HG03280 (cell line): ENCODE measurements around the gene ZNF629.
"Not testable (repeated sequence)": the region's sequence is repeated elsewhere in the genome, so short reads cannot be mapped to it uniquely, and the experiment has no call there.

ENCODE experiments used
- ATAC-seq: cut with Tn5 transposase; IDR thresholded peaks from one replicate; pipeline ENCODE4 v1.9.1; 2021; ENCODE audit warnings: mild to moderate bottlenecking, moderate library complexity; ENCODE audit not compliant: unreplicated experiment

Gene ZNF629

GRCh38 chr16:30786936-30787612, at the start of gene ZNF629:
ZNF629 (minus strand) TSS chr16:30787205; CDS start chr16:30784482, 2,723 bp downstream.
- no peak for ATAC-seq

- ATAC-seq = no peak
Measured at GRCh38 chr16:30834130-30834740, 47.2 kb upstream of the ZNF629 start.

GRCh38 chr16:30830072-30830417, 43.0 kb upstream of the ZNF629 start:
- ATAC-seq = no peak

- no peak for ATAC-seq
Measured at GRCh38 chr16:30829130-30830071, 42.4 kb upstream of the ZNF629 start.

- ATAC-seq = no peak
Measured at GRCh38 chr16:30821891-30822290, 34.9 kb upstream of the ZNF629 start.

- ATAC-seq = not testable (repeated sequence)
Measured at GRCh38 chr16:30821441-30821840, 34.4 kb upstream of the ZNF629 start.

GRCh38 chr16:30820952-30821421, 34.0 kb upstream of the ZNF629 start:
- no peak for ATAC-seq

GRCh38 chr16:30816769-30817168, 29.8 kb upstream of the ZNF629 start:
- no peak for ATAC-seq

GRCh38 chr16:30813821-30814189, 26.8 kb upstream of the ZNF629 start:
- ATAC-seq = no peak

- not testable (repeated sequence) for ATAC-seq
Measured at GRCh38 chr16:30809675-30810074, 22.7 kb upstream of the ZNF629 start.

GRCh38 chr16:30808890-30809426, 22.0 kb upstream of the ZNF629 start:
- ATAC-seq = not testable (repeated sequence)

- ATAC-seq = no peak
Measured at GRCh38 chr16:30808146-30808545, 21.1 kb upstream of the ZNF629 start.

- no peak for ATAC-seq
Measured at GRCh38 chr16:30805370-30806169, 18.6 kb upstream of the ZNF629 start.

GRCh38 chr16:30805056-30805369, 18.0 kb upstream of the ZNF629 start:
- no peak for ATAC-seq

- no peak for ATAC-seq
Measured at GRCh38 chr16:30802936-30803335, 15.9 kb upstream of the ZNF629 start.

GRCh38 chr16:30797670-30798309, 10.8 kb upstream of the ZNF629 start:
- ATAC-seq = no peak

- no peak for ATAC-seq
Measured at GRCh38 chr16:30794634-30795033, 7.6 kb upstream of the ZNF629 start.

- ATAC-seq = no peak
Measured at GRCh38 chr16:30793508-30794069, 6.6 kb upstream of the ZNF629 start.

- ATAC-seq = no peak
Measured at GRCh38 chr16:30787613-30788378, 791 bp upstream of the ZNF629 start.
